ENCODE data around the gene FOXO1. TPM values are rescaled to one million over a fixed set of nuclear protein-coding genes. Genes with fewer than 3 reads are reported as not detected.

FOXO1 gene
- total RNA-seq, 4 donors from 2014 or later = 43.6 to 75.9 (median 52.0) TPM

- no peak for DNase-seq (ENCODE audit: low spot score in 2 of 2)
- intact Hi-C loops (cut with DNase I; ENCODE audit: low total_unique reads) = no loop called here
- 79 to 94% methylated on average over 1 of the region's 1 CpG for WGBS, 2 donors
- no peak for TF ChIP-seq POLR2A (IDR thresholded peaks at IDR 0.05)
- TF ChIP-seq CTCF (IDR thresholded peaks at IDR 0.05) = no peak
- H3K4me3 ChIP-seq (ENCODE audit: low read depth, poor library complexity, severe bottlenecking) = no peak overlapping the region
These were observed 138.5 kb downstream of the FOXO1 start for GRCh38 chr13:40527914-40528313.

- intact Hi-C loops (cut with DNase I; ENCODE audit: low total_unique reads) = loop anchor here (2.0 kb wide), 1 partner anchor 25 kb away; no protein-coding TSS in a partner anchor
- H3K4me3 ChIP-seq (ENCODE audit: low read depth, poor library complexity, severe bottlenecking) = no peak overlapping the region
- WGBS, 2 donors = 69 to 74% methylated on average over 1 of the region's 1 CpG
- DNase-seq (ENCODE audit: low spot score in 2 of 2) = no peak
- TF ChIP-seq POLR2A (IDR thresholded peaks at IDR 0.05) (no peak), CTCF (IDR thresholded peaks at IDR 0.05) (no peak)
These were observed 144.2 kb downstream of the FOXO1 start for GRCh38 chr13:40522282-40522681.

- DNase-seq (ENCODE audit: low spot score in 2 of 2) = no peak
- intact Hi-C loops (cut with DNase I; ENCODE audit: low total_unique reads) = no loop called here
- TF ChIP-seq CTCF (IDR thresholded peaks at IDR 0.05) = no peak
- TF ChIP-seq POLR2A (IDR thresholded peaks at IDR 0.05) = no peak
- H3K4me3 ChIP-seq (ENCODE audit: low read depth, poor library complexity, severe bottlenecking) = no peak overlapping the region
- WGBS, 2 donors = 96% methylated on average over 3 of the region's 3 CpGs
These were observed 145.5 kb downstream of the FOXO1 start for GRCh38 chr13:40520916-40521315.

- TF ChIP-seq POLR2A (IDR thresholded peaks at IDR 0.05) (no peak), CTCF (IDR thresholded peaks at IDR 0.05) (no peak)
- WGBS, 2 donors = 55 to 65% methylated on average over 5 of the region's 5 CpGs
These were observed 146.8 kb downstream of the FOXO1 start for GRCh38 chr13:40519637-40520036.

GRCh38 chr13:40518481-40518882 lies 148.0 kb downstream of the FOXO1 start:
- 44 to 65% methylated on average over 4 of the region's 4 CpGs for WGBS, 2 donors
- DNase-seq (ENCODE audit: low spot score in 2 of 2) = no peak
- no peak overlapping the region for H3K4me3 ChIP-seq (ENCODE audit: low read depth, poor library complexity, severe bottlenecking)
- intact Hi-C loops (cut with DNase I; ENCODE audit: low total_unique reads) = no loop called here
- TF ChIP-seq POLR2A (IDR thresholded peaks at IDR 0.05) = no peak
- no peak for TF ChIP-seq CTCF (IDR thresholded peaks at IDR 0.05)

More at GRCh38 chr13:40519637-40520036, 146.8 kb downstream of the FOXO1 start:
- H3K4me3 ChIP-seq (ENCODE audit: low read depth, poor library complexity, severe bottlenecking) = no peak overlapping the region
- intact Hi-C loops (cut with DNase I; ENCODE audit: low total_unique reads) = no loop called here
- DNase-seq (ENCODE audit: low spot score in 2 of 2) = no peak

All from lower leg skin (tissue), 4 donors.